ENCODE data around the gene SAAL1. TPM values are rescaled to one million over a fixed set of nuclear protein-coding genes. Genes with fewer than 3 reads are reported as not detected.

Gene SAAL1
- total and polyA plus RNA-seq, 2 donors from 2014 or later = 9.8 to 12.9 TPM

- H3K4me1 ChIP-seq (ENCODE audit: control insufficient read depth in 2 of 3, insufficient read depth in 2 of 3, low read depth in 1 of 3, low read length in 3 of 3) = no peaks in the 10 kb centered on the region
- TF ChIP-seq, protein P1, sequence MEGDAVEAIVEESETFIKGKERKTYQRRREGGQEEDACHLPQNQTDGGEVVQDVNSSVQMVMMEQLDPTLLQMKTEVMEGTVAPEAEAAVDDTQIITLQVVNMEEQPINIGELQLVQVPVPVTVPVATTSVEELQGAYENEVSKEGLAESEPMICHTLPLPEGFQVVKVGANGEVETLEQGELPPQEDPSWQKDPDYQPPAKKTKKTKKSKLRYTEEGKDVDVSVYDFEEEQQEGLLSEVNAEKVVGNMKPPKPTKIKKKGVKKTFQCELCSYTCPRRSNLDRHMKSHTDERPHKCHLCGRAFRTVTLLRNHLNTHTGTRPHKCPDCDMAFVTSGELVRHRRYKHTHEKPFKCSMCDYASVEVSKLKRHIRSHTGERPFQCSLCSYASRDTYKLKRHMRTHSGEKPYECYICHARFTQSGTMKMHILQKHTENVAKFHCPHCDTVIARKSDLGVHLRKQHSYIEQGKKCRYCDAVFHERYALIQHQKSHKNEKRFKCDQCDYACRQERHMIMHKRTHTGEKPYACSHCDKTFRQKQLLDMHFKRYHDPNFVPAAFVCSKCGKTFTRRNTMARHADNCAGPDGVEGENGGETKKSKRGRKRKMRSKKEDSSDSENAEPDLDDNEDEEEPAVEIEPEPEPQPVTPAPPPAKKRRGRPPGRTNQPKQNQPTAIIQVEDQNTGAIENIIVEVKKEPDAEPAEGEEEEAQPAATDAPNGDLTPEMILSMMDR (IDR thresholded peaks at IDR 0.05; ENCODE audit: borderline replicate concordance, extremely low read depth, insufficient read depth) = no peak
- intact Hi-C loops (cut with DNase I) = no loop called here
- no peak overlapping the region for H3K27ac ChIP-seq (ENCODE audit: low read depth in 2 of 2, low read length in 2 of 2)
- H3K9me3 ChIP-seq (ENCODE audit: control insufficient read depth in 2 of 3, insufficient read depth in 1 of 3, low read length in 3 of 3) = no peaks in the 10 kb centered on the region
- H3K27me3 ChIP-seq (ENCODE audit: control insufficient read depth, insufficient read depth, low read length) = no peaks in the 10 kb centered on the region
- FAIRE-seq = no peak
- H3K4me3 ChIP-seq (ENCODE audit: low read length in 3 of 3) = no peak overlapping the region
- H3K36me3 ChIP-seq (ENCODE audit: control insufficient read depth in 2 of 3, insufficient read depth in 3 of 3, low read length in 3 of 3) = no peaks in the 10 kb centered on the region
- no peak overlapping the region for H3K9ac ChIP-seq (ENCODE audit: low read length in 3 of 3)
- DNase-seq = no peak
These were observed 44.5 kb downstream of the SAAL1 start for GRCh38 chr11:18061351-18061750.

DNA sequence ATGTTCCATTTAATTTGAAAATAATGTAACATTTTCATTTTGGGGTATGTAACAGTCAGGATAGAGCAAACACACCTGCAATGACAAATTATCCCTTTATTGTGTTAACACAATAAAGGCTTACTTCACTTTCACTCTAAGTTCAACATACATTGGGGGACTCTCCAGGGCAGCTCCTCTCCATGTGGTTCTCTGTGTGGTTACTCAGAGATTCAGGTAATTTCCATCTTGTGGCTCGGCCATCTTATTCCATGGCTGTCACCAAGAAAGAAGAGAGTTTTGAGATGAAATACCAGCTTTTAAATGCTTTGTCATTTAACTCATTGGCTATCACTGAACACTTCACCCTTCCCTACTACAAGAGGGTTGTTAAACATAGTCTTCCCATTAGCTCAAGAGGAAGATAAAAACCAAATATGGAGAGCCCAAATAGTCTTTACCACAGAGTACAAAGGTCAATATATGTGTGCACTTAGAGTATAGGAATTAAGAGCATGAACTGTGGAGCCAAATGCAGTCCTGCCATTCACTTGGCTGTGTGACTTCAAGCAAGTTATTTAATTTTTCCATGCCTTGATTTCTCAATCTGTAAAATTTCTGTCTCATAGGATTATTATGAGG lies 49.2 kb downstream of the SAAL1 start:
- no peaks in the 10 kb centered on the region for H3K27me3 ChIP-seq (ENCODE audit: control insufficient read depth, insufficient read depth, low read length)
- TF ChIP-seq, protein P1 (IDR thresholded peaks at IDR 0.05; ENCODE audit: borderline replicate concordance, extremely low read depth, insufficient read depth) = no peak
- H3K27ac ChIP-seq (ENCODE audit: low read depth in 2 of 2, low read length in 2 of 2) = no peak overlapping the region
- intact Hi-C loops (cut with DNase I) = no loop called here
- H3K9me3 ChIP-seq (ENCODE audit: control insufficient read depth in 2 of 3, insufficient read depth in 1 of 3, low read length in 3 of 3) = no peaks in the 10 kb centered on the region
- no peak overlapping the region for H3K4me3 ChIP-seq (ENCODE audit: low read length in 3 of 3)
- no peaks in the 10 kb centered on the region for H3K36me3 ChIP-seq (ENCODE audit: control insufficient read depth in 2 of 3, insufficient read depth in 3 of 3, low read length in 3 of 3)
- H3K9ac ChIP-seq (ENCODE audit: low read length in 3 of 3) = no peak overlapping the region
- FAIRE-seq = no peak
- H3K4me1 ChIP-seq (ENCODE audit: control insufficient read depth in 2 of 3, insufficient read depth in 2 of 3, low read depth in 1 of 3, low read length in 3 of 3) = no peaks in the 10 kb centered on the region
- no peak for DNase-seq

DNA sequence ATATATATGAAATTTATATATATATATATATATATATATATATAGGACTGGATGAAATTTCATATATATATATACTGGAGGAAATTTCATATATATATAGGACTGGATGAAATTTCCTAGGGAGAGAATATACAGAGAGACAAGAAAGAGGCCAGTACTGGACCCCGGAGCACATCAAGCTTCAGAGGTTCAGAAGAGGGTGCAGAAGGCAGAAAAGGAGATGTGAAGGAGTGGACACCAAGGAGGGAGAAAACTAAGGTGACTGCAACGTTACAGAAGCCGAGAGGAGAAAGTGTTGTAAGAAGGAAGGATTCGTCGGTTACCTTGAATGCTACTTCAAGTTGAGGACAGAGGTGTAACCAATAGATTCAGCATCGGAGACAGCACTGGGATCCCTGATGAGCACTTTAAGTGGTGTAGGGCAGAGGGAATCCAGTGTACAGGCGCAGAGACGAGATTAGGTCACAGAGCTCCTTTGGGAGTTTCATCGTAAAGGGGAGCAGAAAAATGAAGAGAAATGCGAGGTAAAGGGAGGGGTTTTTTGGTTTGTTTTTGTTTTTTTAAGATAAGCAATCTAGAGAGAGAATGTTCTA lies 51.3 kb downstream of the SAAL1 start:
- no peak overlapping the region for H3K27ac ChIP-seq (ENCODE audit: low read depth in 2 of 2, low read length in 2 of 2)
- intact Hi-C loops (cut with DNase I) = no loop called here
- no peaks in the 10 kb centered on the region for H3K4me1 ChIP-seq (ENCODE audit: control insufficient read depth in 2 of 3, insufficient read depth in 2 of 3, low read depth in 1 of 3, low read length in 3 of 3)
- H3K27me3 ChIP-seq (ENCODE audit: control insufficient read depth, insufficient read depth, low read length) = no peaks in the 10 kb centered on the region
- H3K9me3 ChIP-seq (ENCODE audit: control insufficient read depth in 2 of 3, insufficient read depth in 1 of 3, low read length in 3 of 3) = no peaks in the 10 kb centered on the region
- no peak overlapping the region for H3K9ac ChIP-seq (ENCODE audit: low read length in 3 of 3)
- H3K36me3 ChIP-seq (ENCODE audit: control insufficient read depth in 2 of 3, insufficient read depth in 3 of 3, low read length in 3 of 3) = no peaks in the 10 kb centered on the region
- FAIRE-seq = no peak
- TF ChIP-seq, protein P1 (IDR thresholded peaks at IDR 0.05; ENCODE audit: borderline replicate concordance, extremely low read depth, insufficient read depth) = no peak
- H3K4me3 ChIP-seq (ENCODE audit: low read length in 3 of 3) = no peak overlapping the region
- DNase-seq = no peak
